HTERT RPE-1 (cell line): Measurements from ENCODE around the gene GPR83.
"Not testable (repeated sequence)": the region's sequence is repeated elsewhere in the genome, so short reads cannot be mapped to it uniquely, and the experiment has no call there.

Experiments used
- in situ Hi-C: fragments of 300-500 bp; cut with MboI; formaldehyde crosslinking; loops from 4 replicates; pipeline ENCODE4 v1.14.3; 2020; ENCODE audit warnings: low sequenced_read_pairs

GPR83 gene

GRCh38 chr11:94376841-94377240 is 24.4 kb downstream of the GPR83 start:
- in situ Hi-C loops, result no loop called here

GRCh38 chr11:94370576-94370975 is 30.6 kb downstream of the GPR83 start:
- in situ Hi-C loops, result not testable (repeated sequence)

- in situ Hi-C loops, result not testable (repeated sequence)
These were observed 50.2 kb downstream of the GPR83 start for GRCh38 chr11:94350850-94351563.

- in situ Hi-C loops, result not testable (repeated sequence)
These were observed 54.9 kb downstream of the GPR83 start for GRCh38 chr11:94346311-94346710.

- in situ Hi-C loops, result no loop called here
These were observed 57.7 kb downstream of the GPR83 start for GRCh38 chr11:94343495-94343894.

GRCh38 chr11:94342250-94342649 is 59.0 kb downstream of the GPR83 start:
- in situ Hi-C loops, result no loop called here

- in situ Hi-C loops, result no loop called here
These were observed 62.6 kb downstream of the GPR83 start for GRCh38 chr11:94338651-94339050.

- in situ Hi-C loops, result no loop called here
These were observed 65.2 kb downstream of the GPR83 start for GRCh38 chr11:94336033-94336432.

GRCh38 chr11:94332814-94333213 is 68.4 kb downstream of the GPR83 start:
- in situ Hi-C loops, result no loop called here

GRCh38 chr11:94330789-94331188 is 70.4 kb downstream of the GPR83 start:
- in situ Hi-C loops, result no loop called here

- in situ Hi-C loops, result no loop called here
These were observed 71.7 kb downstream of the GPR83 start for GRCh38 chr11:94329501-94329900.

GRCh38 chr11:94328587-94329080 is 72.6 kb downstream of the GPR83 start:
- in situ Hi-C loops, result no loop called here
